K562 (cell line): ENCODE measurements around the gene CDC42BPB.

ENCODE experiments used
- CC2D1A ChIP-seq: fragments of 450-650 bp; IDR thresholded peaks from 2 replicates; pipeline ENCODE4 v1.6.1; 2017; ENCODE audit warnings: mild to moderate bottlenecking
- DMBX1 ChIP-seq: fragments of 250-450 bp; sonication (Bioruptor Pico); IDR thresholded peaks from 2 replicates; pipeline ENCODE4 v1.8.0; 2022; ENCODE audit warnings: inconsistent platforms, mild to moderate bottlenecking, moderate library complexity, borderline replicate concordance
- LARP7 ChIP-seq: fragments of 450-650 bp; IDR thresholded peaks from 2 replicates; pipeline ENCODE4 v1.6.1; 2016
- MYC ChIP-seq, 2 experiments: fragments of 250-450 bp in 1 of 2; sonication (Bioruptor Pico) in 1 of 2; IDR thresholded peaks; 2 replicates each; pipeline versions ENCODE4 v1.5.1 to v1.6.1; 2012 to 2021; ENCODE audit warnings: low read depth in 2 of 2, borderline replicate concordance in 1 of 2, improper control_type of control experiment in 1 of 2, low read length in 1 of 2, mild to moderate bottlenecking in 1 of 2, moderate library complexity in 1 of 2
- SP2 ChIP-seq: IDR thresholded peaks from 2 replicates; pipeline ENCODE4 v1.6.1; 2011; ENCODE audit warnings: mild to moderate bottlenecking, low read depth, low read length, moderate library complexity; ENCODE audit not compliant: poor library complexity, severe bottlenecking; ENCODE audit errors: extremely low read depth

- TF ChIP-seq DMBX1 (CRISPR knock-in tag) (no peak), MYC (IDR thresholded peaks at IDR 0.05; ENCODE audit: low read depth, low read length) (no peak), MYC (CRISPR knock-in tag; IDR thresholded peaks at IDR 0.05; ENCODE audit: borderline replicate concordance, low read depth) (no peak), LARP7 (no peak), CC2D1A (no peak), SP2 (no peak)
Measured at GRCh38 chr14:103027451-103027850, 29.9 kb downstream of the CDC42BPB start.
